Tibial nerve (tissue), 4 donors: Measurements from ENCODE around the gene SNRNP25.

Experiments used
- EP300 ChIP-seq, 2 donors: sonication (generic); formaldehyde crosslinking; IDR thresholded peaks; one replicate each; pipeline ENCODE4 v1.6.1; 2017; ENCODE audit warnings: antibody characterized with exemption in 2 of 2, mild to moderate bottlenecking in 1 of 2
- TF ChIP-seq, protein P1 (sequence below), 5 experiments: fragments of 200-600 bp in 3 of 5; fragments of 450-650 bp in 2 of 5; sonication (generic) in 3 of 5; IDR thresholded peaks; one replicate each; pipeline ENCODE4 v1.5.1; 2016 to 2019; ENCODE audit warnings: antibody characterized with exemption in 5 of 5, mild to moderate bottlenecking in 3 of 5, moderate library complexity in 2 of 5

DNA sequence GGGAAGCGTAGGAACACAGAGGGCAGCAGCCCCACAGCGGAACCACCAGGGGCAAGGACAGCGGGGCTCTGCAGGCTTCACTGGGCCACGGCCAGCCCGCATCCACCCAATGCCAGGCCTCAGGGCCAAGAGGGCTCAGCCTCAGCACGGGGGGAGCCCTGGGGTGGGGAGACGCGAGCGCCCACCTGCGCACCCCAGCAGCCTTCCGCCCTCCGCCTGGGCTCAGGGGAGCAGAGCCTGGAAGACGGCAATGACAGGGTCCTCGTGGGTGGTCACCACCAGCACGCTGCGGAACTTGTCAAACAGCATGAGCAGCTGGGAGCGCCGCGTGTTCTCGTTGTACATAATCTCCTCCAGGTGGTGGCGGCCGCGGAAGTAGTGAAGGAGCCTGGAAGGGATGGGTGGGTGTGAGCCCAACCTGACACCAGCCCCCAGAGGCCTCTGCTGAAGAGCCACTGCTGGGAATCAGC, 32.9 kb downstream of the SNRNP25 start:
- TF ChIP-seq, protein P1, sequence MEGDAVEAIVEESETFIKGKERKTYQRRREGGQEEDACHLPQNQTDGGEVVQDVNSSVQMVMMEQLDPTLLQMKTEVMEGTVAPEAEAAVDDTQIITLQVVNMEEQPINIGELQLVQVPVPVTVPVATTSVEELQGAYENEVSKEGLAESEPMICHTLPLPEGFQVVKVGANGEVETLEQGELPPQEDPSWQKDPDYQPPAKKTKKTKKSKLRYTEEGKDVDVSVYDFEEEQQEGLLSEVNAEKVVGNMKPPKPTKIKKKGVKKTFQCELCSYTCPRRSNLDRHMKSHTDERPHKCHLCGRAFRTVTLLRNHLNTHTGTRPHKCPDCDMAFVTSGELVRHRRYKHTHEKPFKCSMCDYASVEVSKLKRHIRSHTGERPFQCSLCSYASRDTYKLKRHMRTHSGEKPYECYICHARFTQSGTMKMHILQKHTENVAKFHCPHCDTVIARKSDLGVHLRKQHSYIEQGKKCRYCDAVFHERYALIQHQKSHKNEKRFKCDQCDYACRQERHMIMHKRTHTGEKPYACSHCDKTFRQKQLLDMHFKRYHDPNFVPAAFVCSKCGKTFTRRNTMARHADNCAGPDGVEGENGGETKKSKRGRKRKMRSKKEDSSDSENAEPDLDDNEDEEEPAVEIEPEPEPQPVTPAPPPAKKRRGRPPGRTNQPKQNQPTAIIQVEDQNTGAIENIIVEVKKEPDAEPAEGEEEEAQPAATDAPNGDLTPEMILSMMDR (IDR thresholded peaks at IDR 0.05): no peak
- TF ChIP-seq EP300 (IDR thresholded peaks at IDR 0.05): no peak
